NCI-H345 (cell line): ENCODE measurements around the gene PRXL2B.
"Not testable (repeated sequence)": the region's sequence is repeated elsewhere in the genome, so short reads cannot be mapped to it uniquely, and the experiment has no call there.

Experiments
- DNase-seq: peaks from one replicate; lab custom pipeline; 2025; lab: John Stamatoyannopoulos, UW

PRXL2B gene

DNA sequence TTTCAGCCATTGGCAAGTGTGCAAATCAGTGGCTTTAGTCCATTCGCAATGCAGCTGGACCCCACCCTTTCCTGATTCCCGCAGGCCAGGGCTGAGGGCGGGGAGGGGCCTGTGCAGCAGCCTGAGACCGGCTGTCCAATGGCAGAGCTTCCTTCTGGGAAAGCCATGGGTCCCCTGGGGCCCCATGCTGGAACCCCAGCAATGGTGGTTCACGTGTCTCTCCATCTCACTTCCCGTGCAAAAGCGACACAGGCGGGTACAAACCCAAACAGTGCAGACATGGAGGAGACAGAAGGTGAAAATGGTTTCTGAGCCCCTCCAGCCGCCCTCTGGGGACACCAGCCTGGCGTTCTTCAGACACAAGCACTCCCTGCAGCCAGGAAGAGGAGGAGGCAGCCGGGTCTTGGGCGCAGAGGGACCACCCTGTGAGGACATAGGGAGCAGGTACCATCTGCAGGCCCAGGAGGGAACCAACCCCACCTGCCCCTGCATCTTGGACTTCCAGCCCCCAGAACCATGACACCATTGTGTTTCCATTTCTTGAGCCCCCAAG is 36.2 kb upstream of the PRXL2B start:
- not testable (repeated sequence) for DNase-seq

DNA sequence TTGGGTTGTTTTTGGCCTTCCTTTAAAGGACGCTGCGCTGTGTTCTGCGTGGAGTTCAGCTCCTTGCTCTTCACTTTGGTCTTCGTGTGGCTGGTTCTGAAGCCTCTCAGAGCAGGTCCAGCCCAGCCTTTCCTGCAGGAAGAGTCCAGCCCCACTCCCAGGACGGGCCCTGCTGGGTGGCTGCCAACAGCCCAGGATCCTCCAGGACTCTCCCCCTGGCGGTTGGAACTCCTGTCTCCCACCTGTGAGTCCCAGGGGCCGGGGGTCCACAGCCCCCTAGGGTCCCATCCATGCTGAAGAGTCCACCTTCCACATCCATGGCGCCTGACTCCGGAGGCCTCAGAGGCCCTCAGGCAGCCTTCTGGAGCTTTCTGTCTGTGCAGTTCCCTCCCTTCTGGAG is 35.0 kb upstream of the PRXL2B start:
- DNase-seq: not testable (repeated sequence)

- DNase-seq: no peak
These were observed 34.4 kb upstream of the PRXL2B start for GRCh38 chr1:2552189-2552588.

- DNase-seq: not testable (repeated sequence)
These were observed 33.5 kb upstream of the PRXL2B start for GRCh38 chr1:2553076-2553475.

DNA sequence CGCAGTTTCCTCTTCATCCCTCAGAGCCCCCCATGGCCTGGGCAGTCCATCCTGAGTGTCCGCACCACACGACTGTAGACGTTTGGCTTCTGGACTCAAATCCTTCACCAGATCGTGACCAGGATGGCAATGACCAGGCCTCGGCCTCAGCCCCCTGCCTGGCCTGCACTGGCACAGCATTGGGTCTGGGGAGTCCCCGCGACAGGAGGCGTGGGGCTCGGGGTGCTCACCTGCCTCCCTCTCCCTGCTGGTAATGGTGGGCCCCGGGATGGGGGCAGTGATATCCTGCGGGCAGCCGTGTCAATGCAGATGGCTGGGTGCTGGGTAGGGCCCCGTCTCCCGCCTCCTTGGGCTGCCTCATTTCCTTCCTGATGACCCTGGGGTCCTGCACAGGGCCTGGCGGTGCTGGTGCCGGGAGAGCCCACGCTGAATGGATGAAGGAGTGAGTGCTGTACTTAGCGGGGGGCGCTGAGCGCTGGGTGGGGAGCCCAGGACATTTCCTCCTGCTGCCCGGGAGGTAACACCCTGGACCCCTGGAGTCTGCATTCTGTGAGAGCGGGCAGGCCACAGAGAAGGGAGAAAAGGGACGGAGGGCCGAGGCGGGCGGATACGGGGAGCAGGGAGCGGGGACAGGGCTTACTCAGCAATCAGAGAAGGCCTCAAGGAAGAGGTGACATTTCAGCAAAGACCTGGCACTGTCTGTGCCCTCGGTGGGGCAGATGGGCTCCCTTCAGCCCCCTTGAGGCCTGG is 32.5 kb upstream of the PRXL2B start:
- DNase-seq: no peak

- peak; percentile 31 for DNase-seq
These were observed 31.8 kb upstream of the PRXL2B start for GRCh38 chr1:2554621-2555387.

- peak; percentile 53 for DNase-seq
These were observed 30.8 kb upstream of the PRXL2B start for GRCh38 chr1:2555634-2556276.

DNA sequence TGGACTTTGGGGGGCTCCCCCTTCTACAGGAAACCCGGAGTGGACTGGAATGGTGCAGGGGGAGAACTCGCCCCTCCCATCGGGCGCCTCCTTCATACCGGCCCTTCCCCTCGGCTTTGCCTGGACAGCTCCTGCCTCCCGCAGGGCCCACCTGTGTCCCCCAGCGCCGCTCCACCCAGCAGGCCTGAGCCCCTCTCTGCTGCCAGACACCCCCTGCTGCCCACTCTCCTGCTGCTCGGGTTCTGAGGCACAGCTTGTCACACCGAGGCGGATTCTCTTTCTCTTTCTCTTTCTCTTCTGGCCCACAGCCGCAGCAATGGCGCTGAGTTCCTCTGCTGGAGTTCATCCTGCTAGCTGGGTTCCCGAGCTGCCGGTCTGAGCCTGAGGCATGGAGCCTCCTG is 30.3 kb upstream of the PRXL2B start, which contains the start of gene TNFRSF14:
TNFRSF14 (plus strand) TSS at position 95 of the 401 bp plus-strand sequence; CDS start at position 389, 294 bp downstream.
- peak; percentile 38 for DNase-seq

- no peak for DNase-seq
These were observed 29.7 kb upstream of the PRXL2B start for GRCh38 chr1:2556678-2557481.

GRCh38 chr1:2557482-2558400 is 28.8 kb upstream of the PRXL2B start:
- DNase-seq: no peak

DNA sequence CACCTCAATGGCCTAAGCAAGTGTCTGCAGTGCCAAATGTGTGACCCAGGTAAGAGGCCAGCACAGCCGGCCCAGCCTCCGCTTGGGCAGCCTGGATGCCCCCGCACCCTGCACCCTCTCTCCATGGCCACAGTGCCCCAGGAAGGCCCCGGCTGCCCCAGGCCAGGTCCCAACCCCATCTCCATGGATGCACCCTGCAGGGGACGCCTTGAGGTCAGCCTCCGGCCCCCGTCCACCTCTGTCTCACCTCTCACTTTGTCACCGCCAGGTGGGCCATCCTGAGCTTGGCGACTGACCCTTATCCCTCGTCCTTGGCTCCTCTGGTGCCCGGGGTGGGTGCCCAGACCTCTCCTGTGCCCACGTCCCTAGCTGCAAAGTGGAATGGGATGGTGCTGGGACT is 28.2 kb upstream of the PRXL2B start:
- no peak for DNase-seq

DNA sequence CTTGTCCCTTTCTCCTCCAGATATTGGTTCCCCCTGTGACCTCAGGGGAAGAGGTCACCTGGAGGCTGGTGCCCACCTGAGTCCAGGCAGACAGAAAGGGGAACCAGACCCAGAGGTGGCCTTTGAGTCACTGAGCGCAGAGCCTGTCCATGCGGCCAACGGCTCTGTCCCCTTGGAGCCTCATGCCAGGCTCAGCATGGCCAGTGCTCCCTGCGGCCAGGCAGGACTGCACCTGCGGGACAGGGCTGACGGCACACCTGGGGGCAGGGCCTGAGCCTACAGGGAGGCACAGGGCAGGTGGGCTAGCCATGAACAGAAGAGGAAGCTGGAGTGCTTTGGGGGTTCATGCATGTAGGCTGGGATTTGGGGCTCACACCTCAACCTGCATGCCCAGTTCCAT is 27.7 kb upstream of the PRXL2B start:
- DNase-seq: no peak

DNA sequence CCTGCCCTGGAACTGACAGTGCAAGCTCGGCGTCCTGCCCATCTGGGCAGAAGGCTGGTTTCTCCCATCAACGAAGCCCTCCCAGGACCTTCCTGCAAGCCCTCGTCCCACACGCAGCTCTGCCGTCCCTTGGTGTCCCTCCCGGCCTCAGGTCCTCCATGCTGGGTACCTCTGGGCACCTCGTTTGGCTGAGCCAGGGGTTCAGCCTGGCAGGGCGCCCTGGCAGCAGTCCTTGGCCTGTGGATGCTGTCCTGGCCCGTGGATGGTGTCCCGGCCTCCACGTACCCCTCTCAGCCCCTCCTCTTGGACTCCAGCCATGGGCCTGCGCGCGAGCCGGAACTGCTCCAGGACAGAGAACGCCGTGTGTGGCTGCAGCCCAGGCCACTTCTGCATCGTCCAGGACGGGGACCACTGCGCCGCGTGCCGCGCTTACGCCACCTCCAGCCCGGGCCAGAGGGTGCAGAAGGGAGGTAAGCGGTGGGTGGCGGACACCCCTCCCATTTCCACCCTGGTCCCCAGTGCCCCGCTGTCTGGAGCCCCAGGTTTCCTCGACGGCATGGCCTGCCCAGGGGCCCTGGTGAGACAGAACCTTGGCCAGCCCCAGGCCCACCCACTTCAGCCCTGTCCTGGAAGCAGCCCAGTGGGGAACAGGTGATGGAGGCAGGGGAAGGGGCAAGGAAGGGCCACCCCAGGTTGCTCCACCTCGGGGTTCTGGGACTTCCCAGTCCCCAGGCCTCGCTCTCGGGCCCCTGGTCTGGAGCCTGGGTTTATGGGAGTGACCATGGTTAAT is 26.9 kb upstream of the PRXL2B start:
- no peak for DNase-seq

DNA sequence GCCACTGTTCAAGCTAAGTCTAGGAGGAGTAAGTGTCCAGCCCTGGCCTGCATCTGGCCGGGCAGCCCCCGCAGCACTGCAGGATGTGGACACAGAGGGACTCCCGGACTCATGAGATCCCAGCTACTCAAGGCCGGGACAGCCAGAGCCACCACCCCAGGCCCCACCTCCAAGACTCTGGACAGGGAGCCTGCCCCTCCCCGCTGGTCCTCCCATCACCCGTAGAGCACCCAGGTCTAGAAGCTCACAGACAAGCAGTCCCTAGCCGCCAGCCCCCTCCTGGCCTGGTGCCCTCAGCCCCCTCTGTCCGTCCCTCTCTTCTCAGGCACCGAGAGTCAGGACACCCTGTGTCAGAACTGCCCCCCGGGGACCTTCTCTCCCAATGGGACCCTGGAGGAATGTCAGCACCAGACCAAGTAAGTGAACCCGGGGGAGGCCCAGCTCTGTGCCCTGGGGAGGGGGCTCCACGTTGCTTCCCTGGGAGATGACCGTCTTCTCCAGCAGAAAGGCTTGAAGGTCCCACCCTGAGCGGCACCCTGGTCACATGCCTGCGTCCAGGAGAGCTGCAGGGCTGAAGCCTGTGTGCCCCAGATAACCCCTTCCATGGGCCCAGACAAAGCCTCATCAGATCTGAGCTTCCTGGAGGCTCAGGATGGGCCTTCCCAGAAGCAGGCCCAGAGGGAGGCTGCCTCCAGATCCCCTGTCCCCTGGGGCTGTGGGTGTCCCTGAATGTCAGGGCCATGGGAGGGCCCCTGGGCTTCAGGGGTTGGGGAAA is 26.1 kb upstream of the PRXL2B start:
- DNase-seq: no peak

DNA sequence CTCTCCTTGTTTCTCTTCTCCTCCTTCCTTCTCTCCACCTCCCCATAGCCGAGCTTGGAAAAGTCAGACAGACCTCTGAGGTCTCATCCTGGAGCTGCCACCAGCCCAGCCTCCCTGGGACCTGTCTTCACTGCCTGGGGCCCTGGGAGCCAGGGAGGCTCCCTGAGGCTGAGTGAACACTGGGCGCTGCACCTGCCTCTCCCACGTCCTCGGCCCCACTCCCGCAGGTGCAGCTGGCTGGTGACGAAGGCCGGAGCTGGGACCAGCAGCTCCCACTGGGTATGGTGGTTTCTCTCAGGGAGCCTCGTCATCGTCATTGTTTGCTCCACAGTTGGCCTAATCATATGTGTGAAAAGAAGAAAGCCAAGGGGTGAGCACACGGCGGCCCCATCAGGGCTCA is 25.1 kb upstream of the PRXL2B start:
- no peak for DNase-seq

DNA sequence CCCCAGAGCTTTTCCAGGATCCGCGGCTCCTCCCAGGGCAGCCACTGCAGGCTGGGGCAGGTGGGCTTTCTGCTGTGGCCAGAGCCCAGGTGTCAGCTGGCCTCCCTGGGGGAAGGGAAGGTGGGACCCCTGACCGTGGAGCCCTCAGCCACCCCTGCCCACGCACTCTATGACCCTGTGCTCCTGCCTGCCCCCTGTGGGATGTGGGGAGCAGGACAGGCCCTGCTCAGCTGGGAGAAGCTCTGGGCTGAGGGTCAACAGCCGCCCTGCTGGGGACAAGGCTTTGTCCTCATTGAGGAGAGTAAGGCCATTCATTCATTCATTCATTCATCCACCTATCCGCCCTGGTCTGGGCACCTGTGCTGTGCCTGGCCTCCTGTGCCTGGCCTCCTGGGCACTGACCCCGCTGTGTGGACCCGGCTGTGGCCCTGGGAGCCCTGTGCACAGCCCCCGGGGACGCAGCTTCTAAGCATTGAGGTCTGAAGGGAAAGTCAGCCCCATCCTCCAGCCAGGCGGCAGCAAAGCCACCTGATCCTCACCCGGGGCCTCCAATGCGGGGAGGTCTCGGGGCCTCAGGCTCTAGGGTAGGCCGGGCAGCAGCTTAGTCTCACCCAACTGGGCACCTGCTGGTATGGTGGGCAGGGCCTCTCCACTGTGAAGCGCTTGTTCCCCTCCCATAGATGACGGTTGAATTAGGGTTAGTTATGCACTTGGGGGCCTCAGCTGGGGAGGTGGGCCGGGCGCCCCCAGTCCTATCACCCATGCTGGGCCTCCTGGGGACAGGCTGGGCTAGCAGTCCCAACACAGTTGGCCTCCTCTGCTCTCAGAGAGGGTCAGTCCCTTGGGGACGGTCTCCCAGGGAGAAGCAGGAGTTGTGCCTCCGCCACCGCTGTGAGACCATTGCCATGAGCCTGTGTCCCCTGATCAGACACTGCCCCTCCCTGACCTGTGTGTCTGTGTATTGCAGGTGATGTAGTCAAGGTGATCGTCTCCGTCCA is 24.4 kb upstream of the PRXL2B start:
- DNase-seq: no peak

- DNase-seq: no peak
These were observed 23.4 kb upstream of the PRXL2B start for GRCh38 chr1:2563205-2563604.
